C4-2B (cell line): ENCODE measurements around the gene OVOL1.
"Not testable (repeated sequence)": the region's sequence is repeated elsewhere in the genome, so short reads cannot be mapped to it uniquely, and the experiment has no call there.

Source experiments
- H3K27ac ChIP-seq: fragments of 450-650 bp; 2 replicates; pipeline ENCODE4 v1.5.1; 2017
- ZFX ChIP-seq: fragments of 450-650 bp; IDR thresholded peaks from 2 replicates; pipeline ENCODE4 v1.6.1; 2017
- TF ChIP-seq, protein P1 (sequence below): fragments of 450-650 bp; conservative IDR thresholded peaks from 2 replicates; pipeline ENCODE4 v1.5.1; 2017; ENCODE audit warnings: mild to moderate bottlenecking

The OVOL1 gene

DNA sequence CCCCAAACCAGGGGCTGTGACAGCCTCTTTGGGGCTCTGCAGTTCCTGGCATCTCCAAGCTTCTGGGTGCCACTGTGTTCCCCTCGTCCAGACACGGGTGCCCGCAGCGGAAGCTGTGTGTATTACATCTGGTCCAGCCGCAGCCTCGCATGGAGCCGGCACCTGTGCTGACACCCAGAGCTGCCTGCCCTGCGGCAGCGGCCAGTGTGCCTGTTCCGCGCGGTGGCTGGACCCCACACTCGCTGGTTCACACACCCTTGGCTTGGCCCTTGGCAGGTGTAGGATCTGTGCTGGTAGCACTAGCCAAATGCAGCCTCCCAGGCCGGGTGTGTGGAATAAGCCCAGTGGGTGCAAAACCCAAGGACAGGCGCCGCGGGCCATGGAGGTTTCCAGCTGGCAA, 41.8 kb upstream of the OVOL1 start:
- TF ChIP-seq ZFX: no peak
- TF ChIP-seq, protein P1, sequence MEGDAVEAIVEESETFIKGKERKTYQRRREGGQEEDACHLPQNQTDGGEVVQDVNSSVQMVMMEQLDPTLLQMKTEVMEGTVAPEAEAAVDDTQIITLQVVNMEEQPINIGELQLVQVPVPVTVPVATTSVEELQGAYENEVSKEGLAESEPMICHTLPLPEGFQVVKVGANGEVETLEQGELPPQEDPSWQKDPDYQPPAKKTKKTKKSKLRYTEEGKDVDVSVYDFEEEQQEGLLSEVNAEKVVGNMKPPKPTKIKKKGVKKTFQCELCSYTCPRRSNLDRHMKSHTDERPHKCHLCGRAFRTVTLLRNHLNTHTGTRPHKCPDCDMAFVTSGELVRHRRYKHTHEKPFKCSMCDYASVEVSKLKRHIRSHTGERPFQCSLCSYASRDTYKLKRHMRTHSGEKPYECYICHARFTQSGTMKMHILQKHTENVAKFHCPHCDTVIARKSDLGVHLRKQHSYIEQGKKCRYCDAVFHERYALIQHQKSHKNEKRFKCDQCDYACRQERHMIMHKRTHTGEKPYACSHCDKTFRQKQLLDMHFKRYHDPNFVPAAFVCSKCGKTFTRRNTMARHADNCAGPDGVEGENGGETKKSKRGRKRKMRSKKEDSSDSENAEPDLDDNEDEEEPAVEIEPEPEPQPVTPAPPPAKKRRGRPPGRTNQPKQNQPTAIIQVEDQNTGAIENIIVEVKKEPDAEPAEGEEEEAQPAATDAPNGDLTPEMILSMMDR: no peak
- no peak overlapping the region for H3K27ac ChIP-seq

DNA sequence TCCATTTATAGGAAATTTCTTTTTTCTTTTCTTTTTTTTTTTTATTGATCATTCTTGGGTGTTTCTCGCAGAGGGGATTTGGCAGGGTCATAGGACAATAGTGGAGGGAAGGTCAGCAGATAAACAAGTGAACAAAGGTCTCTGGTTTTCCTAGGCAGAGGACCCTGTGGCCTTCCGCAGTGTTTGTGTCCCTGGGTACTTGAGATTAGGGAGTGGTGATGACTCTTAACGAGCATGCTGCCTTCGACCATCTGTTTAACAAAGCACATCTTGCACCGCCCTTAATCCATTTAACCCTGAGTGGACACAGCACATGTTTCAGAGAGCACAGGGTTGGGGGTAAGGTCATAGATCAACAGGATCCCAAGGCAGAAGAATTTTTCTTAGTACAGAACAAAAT, 24.7 kb upstream of the OVOL1 start:
- H3K27ac ChIP-seq: not testable (repeated sequence)

DNA sequence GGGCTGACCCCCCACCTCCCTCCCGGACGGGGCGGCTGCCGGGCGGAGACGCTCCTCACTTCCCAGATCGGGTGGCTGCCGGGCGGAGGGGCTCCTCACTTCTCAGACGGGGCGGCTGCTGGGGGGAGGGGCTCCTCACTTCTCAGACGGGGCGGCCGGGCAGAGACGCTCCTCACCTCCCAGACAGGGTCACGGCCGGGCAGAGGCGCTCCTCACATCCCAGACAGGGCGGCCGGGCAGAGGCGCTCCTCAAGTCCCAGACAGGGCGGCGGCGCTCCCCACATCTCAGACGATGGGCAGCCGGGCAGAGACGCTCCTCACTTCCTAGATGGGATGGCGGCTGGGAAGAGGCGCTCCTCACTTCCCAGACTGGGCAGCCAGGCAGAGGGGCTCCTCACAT, 24.0 kb upstream of the OVOL1 start:
- H3K27ac ChIP-seq: not testable (repeated sequence)

- TF ChIP-seq ZFX: no peak
- TF ChIP-seq, protein P1: no peak
- no peak overlapping the region for H3K27ac ChIP-seq
Measured at GRCh38 chr11:65764434-65764833, 22.4 kb upstream of the OVOL1 start.

- TF ChIP-seq, protein P1: no peak
- no peak for TF ChIP-seq ZFX
- no peak overlapping the region for H3K27ac ChIP-seq
Measured at GRCh38 chr11:65766535-65766934, 20.3 kb upstream of the OVOL1 start.

DNA sequence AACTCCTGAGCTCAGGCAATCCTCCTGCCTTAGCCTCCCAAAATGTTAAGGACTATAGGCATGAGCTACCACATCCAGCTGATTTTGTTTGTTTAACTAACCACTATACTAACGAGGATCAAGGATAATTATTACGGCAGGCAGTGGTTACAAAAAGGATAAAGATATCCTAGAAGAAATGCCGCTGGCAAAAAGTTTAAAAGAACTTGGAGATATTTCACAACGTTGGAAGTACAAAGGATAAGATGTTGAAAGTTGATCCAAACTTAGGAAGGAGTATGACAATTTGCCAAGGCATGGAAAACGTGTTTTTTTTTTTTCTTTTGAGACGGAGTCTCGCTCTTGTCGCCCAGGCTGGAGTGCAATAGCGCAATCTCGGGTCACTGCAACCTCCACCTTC, 19.5 kb upstream of the OVOL1 start:
- no peak for TF ChIP-seq ZFX
- TF ChIP-seq, protein P1: no peak
- no peak overlapping the region for H3K27ac ChIP-seq

- not testable (repeated sequence) for H3K27ac ChIP-seq
Measured at GRCh38 chr11:65767806-65768205, 19.1 kb upstream of the OVOL1 start.

DNA sequence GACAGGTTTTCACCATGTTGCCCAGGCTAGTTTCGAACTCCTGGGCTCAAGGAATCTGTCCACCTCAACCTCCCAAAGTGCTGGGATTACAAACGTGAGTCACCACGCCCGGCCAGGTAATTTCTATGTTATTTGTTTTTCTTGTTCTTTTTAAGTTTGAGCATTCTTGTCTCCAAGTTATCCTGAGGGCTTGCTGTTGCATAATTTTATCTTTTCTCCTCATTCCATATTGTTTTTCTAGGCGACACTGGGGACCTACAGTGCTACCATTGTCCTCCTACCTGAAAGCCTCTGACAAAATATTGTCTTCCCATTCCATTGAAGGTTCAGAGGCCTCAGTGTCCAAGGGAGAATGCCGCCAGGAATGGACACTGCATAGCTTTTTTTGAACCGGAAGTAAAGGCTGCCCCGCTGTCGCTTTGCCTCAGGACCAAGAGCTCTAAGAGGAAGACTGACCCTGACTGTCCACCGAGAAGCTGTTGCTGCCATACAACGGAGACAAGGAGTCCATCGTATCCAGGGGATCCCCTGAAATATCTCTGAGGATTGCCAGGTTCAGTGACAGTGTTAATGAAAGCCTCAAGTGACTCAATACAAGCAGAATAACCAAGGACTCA, 15.8 kb upstream of the OVOL1 start:
- TF ChIP-seq, protein P1: no peak
- H3K27ac ChIP-seq: no peak overlapping the region

- no peak for TF ChIP-seq ZFX
- TF ChIP-seq, protein P1: no peak
- H3K27ac ChIP-seq: no peak overlapping the region
Measured at GRCh38 chr11:65771589-65772112, 15.2 kb upstream of the OVOL1 start.
